Caco-2 (cell line): Measurements from ENCODE around the gene RTCA. TPM values are rescaled to one million over a fixed set of nuclear protein-coding genes. Genes with fewer than 3 reads are reported as not detected.

Experiments
- BruUV-seq: library from RNA; stranded (reverse); fragments of 400-500 nt; replicated peaks from 2 replicates; lab custom pipeline; 2021; lab: Mats Ljungman, UMichigan
- CTCF ChIA-PET: fragments of 300-600 bp; sonication (Branson Sonifier 250); formaldehyde crosslinking; loops from one replicate; lab custom pipeline; 2022; ENCODE audit warnings: antibody characterized with exemption; lab: Charles Lee
- POLR2A ChIA-PET: fragments of 300-600 bp; sonication (Branson Sonifier 250); formaldehyde crosslinking; loops from one replicate; lab custom pipeline; 2022; ENCODE audit warnings: antibody characterized with exemption; lab: Charles Lee
- DNase-seq, 2 experiments: peaks; one replicate each; pipeline versions ENCODE4 v3.0.0 to v3.0.0-alpha.2; 2020 to 2022
- H3K27me3 ChIP-seq: replicated peaks from 2 replicates; pipeline ENCODE4 v1.6.0; 2011; ENCODE audit warnings: low read length; ENCODE audit not compliant: control insufficient read depth, insufficient read depth
- H3K36me3 ChIP-seq: 2 replicates; pipeline ENCODE4 v1.5.1; 2011; ENCODE audit warnings: low read length; ENCODE audit not compliant: control insufficient read depth, insufficient read depth
- H3K4me1 ChIP-seq: fragments of 250-450 bp; sonication (Bioruptor Pico); 2 replicates; pipeline ENCODE4 v1.5.1; 2020; ENCODE audit warnings: mild to moderate bottlenecking
- H3K4me3 ChIP-seq: 2 replicates; pipeline ENCODE4 v1.5.1; 2011; ENCODE audit warnings: low read depth, mild to moderate bottlenecking, control low read depth, low read length
- H3K9me3 ChIP-seq: fragments of 250-450 bp; sonication (Bioruptor Pico); 2 replicates; pipeline ENCODE4 v1.5.1; 2020; ENCODE audit warnings: mild to moderate bottlenecking, moderate library complexity
- H3K27ac Mint-ChIP-seq: one replicate; pipeline ENCODE4 v1.8.0; 2022; ENCODE audit warnings: mixed read lengths; ENCODE audit not compliant: unreplicated experiment
- H3K27me3 Mint-ChIP-seq: one replicate; pipeline ENCODE4 v1.8.0; 2022; ENCODE audit warnings: mixed read lengths; ENCODE audit not compliant: insufficient read depth, unreplicated experiment
- H3K36me3 Mint-ChIP-seq: one replicate; pipeline ENCODE4 v1.8.0; 2022; ENCODE audit warnings: mild to moderate bottlenecking, mixed read lengths; ENCODE audit not compliant: insufficient read depth, unreplicated experiment
- H3K4me1 Mint-ChIP-seq: one replicate; pipeline ENCODE4 v1.8.0; 2022; ENCODE audit warnings: low read depth, mixed read lengths; ENCODE audit not compliant: unreplicated experiment
- H3K4me3 Mint-ChIP-seq: one replicate; pipeline ENCODE4 v1.8.0; 2022; ENCODE audit warnings: mild to moderate bottlenecking, moderate library complexity, mixed read lengths; ENCODE audit not compliant: unreplicated experiment
- H3K9me3 Mint-ChIP-seq: one replicate; pipeline ENCODE4 v1.8.0; 2022; ENCODE audit warnings: mixed read lengths; ENCODE audit not compliant: unreplicated experiment
- CTCF ChIP-seq, 2 experiments: fragments of 200-600 bp in 1 of 2; IDR thresholded peaks; 1 replicate in 1 of 2; 2 replicates in 1 of 2; pipeline versions ENCODE4 v1.5.1 to v1.8.0; 2011 to 2022; ENCODE audit warnings: antibody characterized with exemption in 1 of 2, control low read depth in 1 of 2, inconsistent platforms in 1 of 2, low read depth in 1 of 2, low read length in 1 of 2, mild to moderate bottlenecking in 1 of 2, moderate library complexity in 1 of 2; ENCODE audit not compliant: insufficient read depth in 1 of 2, severe bottlenecking in 1 of 2, unreplicated experiment in 1 of 2
- intact Hi-C: fragments of 100-400 bp; cut with micrococcal nuclease; formaldehyde crosslinking; loops from one replicate; pipeline ENCODE4 v1.10.0; 2022; ENCODE audit not compliant: unreplicated experiment
- total RNA-seq: library from RNA; stranded (reverse); gene quantifications from 2 replicates; pipeline ENCODE4 v1.2.3, GENCODE V29; 2022

RTCA gene
- total RNA-seq, 1 experiment from 2014 or later: 31.4 TPM

DNA sequence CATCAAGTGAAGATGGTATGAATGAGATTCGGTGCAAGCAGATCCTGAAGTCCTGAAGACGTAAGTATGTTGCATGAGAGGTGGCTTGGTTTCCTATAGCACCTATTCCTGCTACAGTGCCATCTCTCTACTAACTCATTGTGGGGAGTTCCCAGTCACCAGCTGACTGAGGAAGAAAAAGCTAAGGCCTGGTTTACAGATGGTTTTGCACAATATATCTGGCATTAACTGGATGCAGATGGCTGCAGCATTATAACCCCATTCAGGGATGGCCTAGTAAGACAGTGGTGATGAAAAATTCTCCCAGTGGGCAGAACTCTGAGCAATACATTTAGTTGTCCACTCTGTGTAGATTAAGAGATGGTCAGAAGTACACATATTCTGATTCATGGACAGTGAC, 36.7 kb downstream of the RTCA start:
- BruUV-seq: no TSS peak
- intact Hi-C loops: no loop called here
- Histone ChIP-seq H3K36me3 (no peaks in the 10 kb centered on the region), H3K27me3 (no peaks in the 10 kb centered on the region), H3K4me1 (no peaks in the 10 kb centered on the region), H3K9me3 (no peaks in the 10 kb centered on the region), H3K4me3 (no peak overlapping the region)
- no peaks in the 10 kb centered on the region for H3K27me3 Mint-ChIP-seq
- CTCF ChIA-PET: no interaction called here
- H3K4me3 Mint-ChIP-seq: no peak overlapping the region
- no peak for TF ChIP-seq CTCF (IDR thresholded peaks at IDR 0.05; ENCODE audit: insufficient read depth in 1 of 2, low read depth in 1 of 2, low read length in 1 of 2, severe bottlenecking in 1 of 2, unreplicated experiment in 1 of 2)
- POLR2A ChIA-PET: no interaction called here
- no peaks in the 10 kb centered on the region for H3K4me1 Mint-ChIP-seq
- no peaks in the 10 kb centered on the region for H3K9me3 Mint-ChIP-seq
- no peak overlapping the region for H3K27ac Mint-ChIP-seq
- DNase-seq: no peak
- no peaks in the 10 kb centered on the region for H3K36me3 Mint-ChIP-seq

- Histone ChIP-seq H3K9me3 (no peaks in the 10 kb centered on the region), H3K4me1 (no peaks in the 10 kb centered on the region), H3K36me3 (no peaks in the 10 kb centered on the region), H3K27me3 (no peaks in the 10 kb centered on the region), H3K4me3 (no peak overlapping the region)
- intact Hi-C loops: no loop called here
- Mint-ChIP-seq H3K4me3 (no peak overlapping the region), H3K36me3 (no peaks in the 10 kb centered on the region), H3K27ac (no peak overlapping the region), H3K4me1 (no peaks in the 10 kb centered on the region), H3K9me3 (no peaks in the 10 kb centered on the region), H3K27me3 (no peaks in the 10 kb centered on the region)
- no peak for TF ChIP-seq CTCF (IDR thresholded peaks at IDR 0.05; ENCODE audit: insufficient read depth in 1 of 2, low read depth in 1 of 2, low read length in 1 of 2, severe bottlenecking in 1 of 2, unreplicated experiment in 1 of 2)
- POLR2A ChIA-PET: no interaction called here
- DNase-seq: no peak
- CTCF ChIA-PET: no interaction called here
- no TSS peak for BruUV-seq
Observed at GRCh38 chr1:100304227-100304626, 38.2 kb downstream of the RTCA start.

DNA sequence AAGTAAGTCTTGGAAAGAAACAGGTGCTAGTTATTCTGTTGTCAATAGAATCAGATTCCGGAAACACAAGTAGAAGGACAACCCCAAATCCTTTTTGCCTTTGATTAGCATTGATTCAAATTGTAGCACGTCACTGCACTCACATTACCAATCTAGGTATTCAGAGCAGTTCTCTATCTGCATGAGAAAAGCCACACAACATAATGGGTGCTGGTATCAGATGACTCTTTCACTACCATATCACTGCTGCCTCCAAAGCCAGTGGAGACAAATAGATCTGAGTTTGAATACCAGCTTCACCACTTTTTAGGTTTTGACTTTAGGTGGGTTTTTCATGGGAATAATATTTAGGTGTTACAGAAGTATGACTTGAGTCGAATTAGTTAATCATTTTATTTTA, 38.9 kb downstream of the RTCA start:
- no peak overlapping the region for H3K4me3 ChIP-seq
- POLR2A ChIA-PET: no interaction called here
- no peaks in the 10 kb centered on the region for H3K4me1 ChIP-seq
- no peaks in the 10 kb centered on the region for H3K9me3 Mint-ChIP-seq
- intact Hi-C loops: no loop called here
- no peaks in the 10 kb centered on the region for H3K27me3 Mint-ChIP-seq
- H3K27me3 ChIP-seq: no peaks in the 10 kb centered on the region
- BruUV-seq: no TSS peak
- TF ChIP-seq CTCF (IDR thresholded peaks at IDR 0.05; ENCODE audit: insufficient read depth in 1 of 2, low read depth in 1 of 2, low read length in 1 of 2, severe bottlenecking in 1 of 2, unreplicated experiment in 1 of 2): no peak
- no peaks in the 10 kb centered on the region for H3K36me3 Mint-ChIP-seq
- no peak overlapping the region for H3K27ac Mint-ChIP-seq
- no peak for DNase-seq
- H3K9me3 ChIP-seq: no peaks in the 10 kb centered on the region
- H3K4me3 Mint-ChIP-seq: no peak overlapping the region
- CTCF ChIA-PET: no interaction called here
- H3K36me3 ChIP-seq: no peaks in the 10 kb centered on the region
- no peaks in the 10 kb centered on the region for H3K4me1 Mint-ChIP-seq
